ENCODE measurements around the gene PRXL2A.

The PRXL2A gene

GRCh38 chr10:80405035-80405434 is 3.3 kb upstream of the PRXL2A start:
- no peak for DNase-seq (ENCODE audit: low read depth in 1 of 2, low spot score in 1 of 2)
- Histone ChIP-seq H3K27ac (replicated peaks) (no peak overlapping the region), H3K27me3 (ENCODE audit: insufficient read depth, poor library complexity, severe bottlenecking) (peaks cover 29% of the 10 kb centered on the region), H3K4me3 (replicated peaks; ENCODE audit: insufficient read depth, low read length) (no peak overlapping the region)
- TF ChIP-seq POLR2AphosphoS5 (IDR thresholded peaks at IDR 0.05; ENCODE audit: low read depth) (no peak), REST (IDR thresholded peaks at IDR 0.05; ENCODE audit: insufficient replicate concordance, low read depth) (no peak), GABPA (IDR thresholded peaks at IDR 0.05; ENCODE audit: low read depth) (no peak), CTCF (IDR thresholded peaks at IDR 0.05; ENCODE audit: insufficient read depth, low read length) (no peak), SPI1 (IDR thresholded peaks at IDR 0.05; ENCODE audit: borderline replicate concordance, low read depth) (no peak)

GRCh38 chr10:80405626-80406025 is 2.7 kb upstream of the PRXL2A start:
- Histone ChIP-seq H3K4me3 (replicated peaks; ENCODE audit: insufficient read depth, low read length) (no peak overlapping the region), H3K27me3 (ENCODE audit: insufficient read depth, poor library complexity, severe bottlenecking) (peaks cover 29% of the 10 kb centered on the region), H3K27ac (replicated peaks) (no peak overlapping the region)
- TF ChIP-seq REST (IDR thresholded peaks at IDR 0.05; ENCODE audit: insufficient replicate concordance, low read depth): no peak
- TF ChIP-seq CTCF (IDR thresholded peaks at IDR 0.05; ENCODE audit: insufficient read depth, low read length): no peak
- no peak for TF ChIP-seq GABPA (IDR thresholded peaks at IDR 0.05; ENCODE audit: low read depth)
- no peak for TF ChIP-seq POLR2AphosphoS5 (IDR thresholded peaks at IDR 0.05; ENCODE audit: low read depth)
- TF ChIP-seq SPI1 (IDR thresholded peaks at IDR 0.05; ENCODE audit: borderline replicate concordance, low read depth): no peak
- no peak for DNase-seq (ENCODE audit: low read depth in 1 of 2, low spot score in 1 of 2)

- TF ChIP-seq REST (IDR thresholded peaks at IDR 0.05; ENCODE audit: insufficient replicate concordance, low read depth) (no peak), POLR2AphosphoS5 (IDR thresholded peaks at IDR 0.05; ENCODE audit: low read depth) (no peak), SPI1 (IDR thresholded peaks at IDR 0.05; ENCODE audit: borderline replicate concordance, low read depth) (no peak), CTCF (IDR thresholded peaks at IDR 0.05; ENCODE audit: insufficient read depth, low read length) (no peak), GABPA (IDR thresholded peaks at IDR 0.05; ENCODE audit: low read depth) (no peak)
- Histone ChIP-seq H3K27me3 (ENCODE audit: insufficient read depth, poor library complexity, severe bottlenecking) (peaks cover 29% of the 10 kb centered on the region), H3K4me3 (replicated peaks; ENCODE audit: insufficient read depth, low read length) (no peak overlapping the region), H3K27ac (replicated peaks) (no peak overlapping the region)
- no peak for DNase-seq (ENCODE audit: low read depth in 1 of 2, low spot score in 1 of 2)
These were observed 2.1 kb upstream of the PRXL2A start for GRCh38 chr10:80406204-80406603.

Measured in HL-60 (cell line).